HEK293T (cell line): ENCODE results near the gene FAM229A.

Experiments used
- ARNT ChIP-seq: fragments of 450-650 bp; IDR thresholded peaks from 2 replicates; pipeline ENCODE4 v1.6.1; 2017; ENCODE audit warnings: mild to moderate bottlenecking
- BHLHE40 ChIP-seq: fragments of 450-650 bp; IDR thresholded peaks from 2 replicates; pipeline ENCODE4 v1.6.1; 2016; ENCODE audit warnings: mild to moderate bottlenecking, moderate library complexity, borderline replicate concordance
- FOXK2 ChIP-seq: fragments of 450-650 bp; IDR thresholded peaks from 2 replicates; pipeline ENCODE4 v1.6.1; 2016; ENCODE audit warnings: mild to moderate bottlenecking
- HDGF ChIP-seq: fragments of 450-650 bp; IDR thresholded peaks from 2 replicates; pipeline ENCODE4 v1.6.1; 2017; ENCODE audit warnings: antibody characterized with exemption, borderline replicate concordance
- NFRKB ChIP-seq: fragments of 450-650 bp; IDR thresholded peaks from 2 replicates; pipeline ENCODE4 v1.6.1; 2016; ENCODE audit warnings: mild to moderate bottlenecking, moderate library complexity
- SP1 ChIP-seq: fragments of 450-650 bp; IDR thresholded peaks from 2 replicates; pipeline ENCODE4 v1.6.1; 2017
- SUZ12 ChIP-seq: fragments of 450-650 bp; IDR thresholded peaks from 2 replicates; pipeline ENCODE4 v1.6.1; 2016; ENCODE audit warnings: mild to moderate bottlenecking
- TARDBP ChIP-seq: fragments of 450-650 bp; IDR thresholded peaks from 2 replicates; pipeline ENCODE4 v1.6.1; 2016
- ZNF384 ChIP-seq: fragments of 450-650 bp; IDR thresholded peaks from 2 replicates; pipeline ENCODE4 v1.6.1; 2016

- no peak for TF ChIP-seq BHLHE40
- TF ChIP-seq ARNT, result no peak
- TF ChIP-seq FOXK2, result no peak
- TF ChIP-seq TARDBP, result no peak
- no peak for TF ChIP-seq ZNF384
- no peak for TF ChIP-seq NFRKB
- TF ChIP-seq SUZ12, result no peak
- TF ChIP-seq HDGF, result no peak
- TF ChIP-seq SP1, result no peak
Measured at GRCh38 chr1:32377541-32378220, 15.4 kb upstream of the FAM229A start.
